ENCODE measurements around the gene OMA1.

DNA sequence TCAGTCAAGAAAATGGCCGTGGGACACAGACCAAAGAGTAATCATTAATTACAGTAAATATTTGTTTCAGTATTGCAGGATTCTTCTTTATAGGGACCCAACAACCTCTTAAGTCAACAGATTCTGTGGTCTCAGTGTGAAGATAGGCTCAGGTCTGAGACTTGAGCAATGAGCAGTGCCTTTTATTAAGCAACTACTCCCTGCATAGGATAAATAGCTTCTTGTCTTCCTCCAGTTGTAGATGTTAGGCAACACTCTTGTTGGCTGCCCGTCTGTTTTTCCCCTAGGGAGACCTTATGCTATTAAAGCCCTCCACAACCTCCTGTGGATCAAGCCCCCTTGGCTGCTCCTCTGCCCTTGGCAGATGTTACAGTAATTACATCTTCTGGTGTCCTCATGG is 1.8 kb upstream of the OMA1 start:
- TF ChIP-seq CTCF (IDR thresholded peaks at IDR 0.05), result no peak
- no peak for TF ChIP-seq POLR2A (IDR thresholded peaks at IDR 0.05)

All from thyroid gland (tissue), 4 donors.